H1 (cell line): Measurements from ENCODE around the gene DTWD2. TPM values are rescaled to one million over a fixed set of nuclear protein-coding genes. Genes with fewer than 3 reads are reported as not detected.

Experiments used
- CTCF ChIA-PET: fragments of 300-600 bp; sonication (Branson Sonifier 250); formaldehyde crosslinking; loops from one replicate; lab custom pipeline; 2021; ENCODE audit not compliant: partially characterized antibody; lab: Charles Lee
- POLR2A ChIA-PET: fragments of 300-600 bp; sonication (Branson Sonifier 250); formaldehyde crosslinking; loops from one replicate; lab custom pipeline; 2021; ENCODE audit warnings: inconsistent platforms; ENCODE audit not compliant: partially characterized antibody; lab: Charles Lee
- DNase-seq, 2 experiments: peaks; one replicate each; pipeline versions ENCODE4 v3.0.0 to v3.0.0-alpha.2; 2010 to 2022; ENCODE audit warnings: low spot score in 2 of 2, low read depth in 1 of 2, mixed read lengths in 1 of 2
- FAIRE-seq: peaks from 2 replicates; lab custom pipeline; 2011; peaks lifted over from hg19 to GRCh38; lab: Jason Lieb, UNC
- H2AFZ ChIP-seq: 2 replicates; pipeline ENCODE4 v1.8.1; 2012; ENCODE audit warnings: low read length, inconsistent platforms
- H2AK5ac ChIP-seq: 2 replicates; pipeline ENCODE4 v1.6.1; 2013; ENCODE audit warnings: low read depth, low read length
- H2BK120ac ChIP-seq: replicated peaks from 2 replicates; pipeline ENCODE3; 2013; ENCODE audit warnings: low read depth, low read length, inconsistent platforms
- H2BK12ac ChIP-seq: 2 replicates; pipeline ENCODE4 v1.6.1; 2013; ENCODE audit warnings: low read depth, low read length
- H2BK15ac ChIP-seq: 2 replicates; pipeline ENCODE4 v1.6.1; 2013; ENCODE audit warnings: low read length
- H2BK20ac ChIP-seq: 2 replicates; pipeline ENCODE4 v1.6.1; 2013; ENCODE audit warnings: low read length
- H2BK5ac ChIP-seq: 2 replicates; pipeline ENCODE4 v1.6.1; 2013; ENCODE audit warnings: low read depth, low read length
- H3K14ac ChIP-seq: 2 replicates; pipeline ENCODE4 v1.6.1; 2013; ENCODE audit warnings: inconsistent platforms; ENCODE audit not compliant: insufficient read length
- H3K18ac ChIP-seq: 2 replicates; pipeline ENCODE4 v1.6.1; 2013; ENCODE audit warnings: low read length; ENCODE audit errors: extremely low read depth
- H3K23ac ChIP-seq: 2 replicates; pipeline ENCODE4 v1.6.1; 2013; ENCODE audit warnings: inconsistent platforms; ENCODE audit not compliant: insufficient read length
- H3K23me2 ChIP-seq: 2 replicates; pipeline ENCODE4 v1.6.1; 2013; ENCODE audit warnings: low read depth, low read length
- H3K27ac ChIP-seq: 2 replicates; pipeline ENCODE4 v1.6.1; 2011; ENCODE audit warnings: low read depth, low read length, inconsistent platforms
- H3K27me3 ChIP-seq, 4 experiments: replicated peaks in 1 of 4; 1 replicate in 1 of 4; 2 replicates in 3 of 4; pipeline versions ENCODE4 v1.6.1 to v1.8.1; 2011 to 2013; ENCODE audit warnings: low read length in 3 of 4, mild to moderate bottlenecking in 3 of 4, inconsistent platforms in 2 of 4, mixed read lengths in 2 of 4, moderate library complexity in 1 of 4; ENCODE audit not compliant: control insufficient read depth in 3 of 4, insufficient read depth in 3 of 4; ENCODE audit errors: extremely low read depth in 1 of 4
- H3K36me3 ChIP-seq, 4 experiments: 2 replicates each; pipeline versions ENCODE4 v1.6.1 to v1.8.1; 2011 to 2013; ENCODE audit warnings: mild to moderate bottlenecking in 4 of 4, low read length in 3 of 4, moderate library complexity in 2 of 4, control low read depth in 1 of 4, inconsistent platforms in 1 of 4; ENCODE audit not compliant: insufficient read depth in 4 of 4, control insufficient read depth in 2 of 4
- H3K4ac ChIP-seq: replicated peaks from 2 replicates; pipeline ENCODE3; 2013; ENCODE audit warnings: low read length, low read depth, mixed read lengths, inconsistent platforms; ENCODE audit not compliant: insufficient read length
- H3K4me1 ChIP-seq, 4 experiments: replicated peaks in 1 of 4; 1 replicate in 1 of 4; 2 replicates in 3 of 4; pipeline versions ENCODE4 v1.6.1 to v1.8.1; 2011 to 2013; ENCODE audit warnings: low read length in 3 of 4, inconsistent platforms in 2 of 4, mixed read lengths in 1 of 4; ENCODE audit not compliant: insufficient read depth in 4 of 4, control insufficient read depth in 3 of 4
- H3K4me2 ChIP-seq, 2 experiments: 2 replicates each; pipeline versions ENCODE4 v1.6.1 to v1.8.1; 2011 to 2013; ENCODE audit warnings: low read depth in 2 of 2, low read length in 2 of 2, control low read depth in 1 of 2, inconsistent platforms in 1 of 2, mild to moderate bottlenecking in 1 of 2; ENCODE audit not compliant: insufficient read depth in 1 of 2
- H3K4me3 ChIP-seq, 4 experiments: fragments of 200-600, 300-600 bp in 1 of 4; sonication (generic), shearing (Covaris generic), sonication (Bioruptor Twin) in 1 of 4; 2 replicates each; pipeline versions ENCODE4 v1.5.1 to v1.8.1; 2011 to 2016; ENCODE audit warnings: low read length in 4 of 4, low read depth in 3 of 4, control low read depth in 2 of 4, inconsistent platforms in 2 of 4, mild to moderate bottlenecking in 2 of 4, mixed read lengths in 1 of 4, moderate library complexity in 1 of 4; ENCODE audit not compliant: insufficient read depth in 2 of 4; ENCODE audit errors: extremely low read depth in 1 of 4
- H3K56ac ChIP-seq: replicated peaks from 2 replicates; pipeline ENCODE3; 2013; ENCODE audit warnings: low read depth, mild to moderate bottlenecking, mixed read lengths, low read length, inconsistent platforms; ENCODE audit not compliant: insufficient read length
- H3K79me1 ChIP-seq: 2 replicates; pipeline ENCODE4 v1.6.1; 2013; ENCODE audit warnings: low read depth, low read length, control low read depth
- H3K79me2 ChIP-seq, 2 experiments: 2 replicates each; pipeline versions ENCODE4 v1.6.1 to v1.8.1; 2012 to 2013; ENCODE audit warnings: low read length in 2 of 2, mild to moderate bottlenecking in 2 of 2, inconsistent platforms in 1 of 2; ENCODE audit not compliant: insufficient read depth in 2 of 2, control insufficient read depth in 1 of 2
- H3K9ac ChIP-seq, 4 experiments: replicated peaks in 1 of 4; 1 replicate in 1 of 4; 2 replicates in 3 of 4; pipeline versions ENCODE4 v1.6.1 to v1.8.1; 2011 to 2013; ENCODE audit warnings: low read depth in 3 of 4, low read length in 3 of 4, control low read depth in 2 of 4, mild to moderate bottlenecking in 2 of 4, moderate library complexity in 2 of 4, inconsistent platforms in 1 of 4; ENCODE audit errors: extremely low read depth in 1 of 4
- H3K9me3 ChIP-seq, 2 experiments: 2 replicates each; pipeline versions ENCODE4 v1.6.1 to v1.8.1; 2012 to 2013; ENCODE audit warnings: mild to moderate bottlenecking in 2 of 2, moderate library complexity in 2 of 2, control low read depth in 1 of 2, inconsistent platforms in 1 of 2, low read depth in 1 of 2, low read length in 1 of 2, mixed read lengths in 1 of 2; ENCODE audit not compliant: insufficient read depth in 2 of 2
- H4K20me1 ChIP-seq, 2 experiments: replicated peaks in 1 of 2; 2 replicates each; pipeline versions ENCODE3 to v1.8.1; 2011 to 2013; ENCODE audit warnings: inconsistent platforms in 2 of 2, low read length in 2 of 2, mild to moderate bottlenecking in 1 of 2; ENCODE audit not compliant: insufficient read depth in 2 of 2, control insufficient read depth in 1 of 2
- H4K5ac ChIP-seq: 2 replicates; pipeline ENCODE4 v1.6.1; 2013; ENCODE audit warnings: low read length, low read depth, mixed read lengths, inconsistent platforms; ENCODE audit not compliant: insufficient read length
- H4K8ac ChIP-seq: 2 replicates; pipeline ENCODE4 v1.8.0; 2013; ENCODE audit warnings: mild to moderate bottlenecking, moderate library complexity, low read length, inconsistent platforms; ENCODE audit not compliant: insufficient read depth; ENCODE audit errors: extremely low read depth
- H4K91ac ChIP-seq: replicated peaks from 2 replicates; pipeline ENCODE3; 2013; ENCODE audit warnings: low read length, mixed read lengths, inconsistent platforms; ENCODE audit not compliant: insufficient read length
- JUN ChIP-seq: IDR thresholded peaks from 2 replicates; pipeline ENCODE4 v1.6.1; 2011; ENCODE audit warnings: low read depth, mild to moderate bottlenecking, improper control_type of control experiment, low read length
- JUND ChIP-seq: IDR thresholded peaks from 2 replicates; pipeline ENCODE4 v1.6.1; 2011; ENCODE audit warnings: mild to moderate bottlenecking, improper control_type of control experiment, low read length
- MAFK ChIP-seq: IDR thresholded peaks from 2 replicates; pipeline ENCODE4 v1.6.1; 2012; ENCODE audit warnings: low read depth, mild to moderate bottlenecking, improper control_type of control experiment, low read length
- SIN3A ChIP-seq, 2 experiments: IDR thresholded peaks in 1 of 2; conservative IDR thresholded peaks in 1 of 2; 2 replicates each; pipeline ENCODE4 v1.6.1; 2011 to 2012; ENCODE audit warnings: low read length in 2 of 2, improper control_type of control experiment in 1 of 2, low read depth in 1 of 2, mild to moderate bottlenecking in 1 of 2
- SP1 ChIP-seq: IDR thresholded peaks from 2 replicates; pipeline ENCODE4 v1.6.1; 2011; ENCODE audit warnings: low read depth, low read length
- WGBS, 2 experiments: shearing (Covaris generic) in 1 of 2; methylation state at CpG; one replicate each; pipeline versions ENCODE4 v1.1.6 to v1.1.7; 2013 to 2015; ENCODE audit warnings: low lambda C conversion rate in 2 of 2, mixed read lengths in 2 of 2, inconsistent platforms in 1 of 2, low coverage in 1 of 2, missing lambda C conversion rate in 1 of 2; ENCODE audit not compliant: insufficient replicate concordance in 2 of 2, insufficient coverage in 1 of 2, insufficient read length in 1 of 2; ENCODE audit errors: extremely low coverage in 1 of 2, missing lambda C conversion rate in 1 of 2; 5-methylcytosine and 5-hydroxymethylcytosine counted together
- polyA plus RNA-seq, 7 experiments: library from polyadenylated mRNA; depleted of rRNA in 3 of 7; stranded (reverse) in 5 of 7; unstranded in 2 of 7; fragments of >200 nt in 5 of 7; fragments of 200-250 nt in 2 of 7; gene quantifications; 1 replicate in 5 of 7; 2 replicates in 1 of 7; 4 replicates in 1 of 7; pipeline versions ENCODE4 v1.2.1 to v1.2.3, GENCODE V29; 2011 to 2013; ENCODE audit warnings: missing spikeins in 2 of 7, mixed read lengths in 2 of 7
- total RNA-seq: library from RNA; stranded (reverse); fragmentation: NEBNext Ultra II Directional; extraction: Animal tissue kit (Norgen Biotek cat#: 25700); gene quantifications from 2 replicates; pipeline ENCODE4 v1.2.1, GENCODE V29; 2021

Gene DTWD2
- total and polyA plus RNA-seq, 2 of the 8 experiments (the other 6 are each of a cell fraction or from before 2014, with no cell fraction given), result 4.3 to 17.1 TPM

GRCh38 chr5:118882666-118883065, 105.7 kb downstream of the DTWD2 start:
- FAIRE-seq (peak; percentile 24), DNase-seq (no peak)
- no peak overlapping the region for H3K4me3 ChIP-seq
- WGBS, 2 experiments, result 72% methylated on average over 3 of the region's 3 CpGs; no CpG with 5 or more reads in 1 of the 2 experiments
- no peak overlapping the region for H3K23ac ChIP-seq
- H3K56ac ChIP-seq, result no peak overlapping the region
- no peak overlapping the region for H4K5ac ChIP-seq
- H4K20me1 ChIP-seq, result no peaks in the 10 kb centered on the region
- H2BK12ac ChIP-seq, result no peak overlapping the region
- H2BK15ac ChIP-seq, result no peak overlapping the region
- CTCF ChIA-PET, result no interaction called here
- H3K27ac ChIP-seq, result no peak overlapping the region
- H2BK5ac ChIP-seq, result no peak overlapping the region
- no peak overlapping the region for H3K4me2 ChIP-seq
- H3K79me1 ChIP-seq, result no peaks in the 10 kb centered on the region
- H3K4ac ChIP-seq, result no peak overlapping the region
- H3K18ac ChIP-seq, result no peak overlapping the region
- no peaks in the 10 kb centered on the region for H3K23me2 ChIP-seq
- H3K27me3 ChIP-seq, result no peaks in the 10 kb centered on the region
- no peak overlapping the region for H2BK20ac ChIP-seq
- no peak overlapping the region; the same call in 1 of the 2 replicates for H4K8ac ChIP-seq
- no peak overlapping the region for H2BK120ac ChIP-seq
- H2AFZ ChIP-seq, result no peak overlapping the region
- H3K9me3 ChIP-seq, result 0 out of 4 replicates have a peak, but pooled peaks cover 0 to 2% of the 10 kb centered on the region in 2 experiments
- no peak overlapping the region for H3K9ac ChIP-seq
- no peaks in the 10 kb centered on the region for H3K36me3 ChIP-seq
- no peaks in the 10 kb centered on the region for H3K79me2 ChIP-seq
- no peaks in the 10 kb centered on the region; a peak in 2 of 7 replicates for H3K4me1 ChIP-seq
- H4K91ac ChIP-seq, result no peak overlapping the region
- POLR2A ChIA-PET, result no interaction called here
- no peak overlapping the region for H2AK5ac ChIP-seq
- H3K14ac ChIP-seq, result no peak overlapping the region
- no peak for TF ChIP-seq JUN
- TF ChIP-seq SIN3A (conservative IDR thresholded peaks at IDR 0.05 in 1 of 2, IDR thresholded peaks at IDR 0.05 in 1 of 2; ENCODE audit: low read depth in 1 of 2, low read length in 2 of 2), result no peak
- no peak for TF ChIP-seq JUND
- TF ChIP-seq MAFK, result no peak
- no peak for TF ChIP-seq SP1
